HFFc6 (cell line): ENCODE measurements around the gene MLLT3. TPM values are rescaled to one million over a fixed set of nuclear protein-coding genes. Genes with fewer than 3 reads are reported as not detected.

ENCODE experiments used
- DNase-seq: peaks from one replicate; pipeline ENCODE4 v3.0.0-alpha.2; 2018
- H3K27ac Mint-ChIP-seq: 2 replicates; pipeline ENCODE4 v1.8.0; 2020; ENCODE audit warnings: mild to moderate bottlenecking, mixed read lengths
- H3K27me3 Mint-ChIP-seq: 2 replicates; pipeline ENCODE4 v1.8.0; 2021; ENCODE audit warnings: mild to moderate bottlenecking, moderate library complexity, mixed read lengths; ENCODE audit not compliant: insufficient read depth
- H3K36me3 Mint-ChIP-seq: 2 replicates; pipeline ENCODE4 v1.8.0; 2021; ENCODE audit warnings: low read depth, mixed read lengths
- H3K4me1 Mint-ChIP-seq: 2 replicates; pipeline ENCODE4 v1.8.0; 2020; ENCODE audit warnings: low read depth, mixed read lengths
- H3K4me3 Mint-ChIP-seq: 2 replicates; pipeline ENCODE4 v1.8.0; 2020; ENCODE audit warnings: mild to moderate bottlenecking, moderate library complexity, mixed read lengths
- H3K9me3 Mint-ChIP-seq: 2 replicates; pipeline ENCODE4 v1.8.0; 2020; ENCODE audit warnings: mild to moderate bottlenecking, mixed read lengths
- total RNA-seq, 6 experiments: library from RNA; stranded (reverse); fragmentation: NEBNext Ultra II Directional; extraction: Animal tissue kit (Norgen Biotek cat#: 25700); gene quantifications; 2 replicates in 1 of 6; 3 replicates in 5 of 6; pipeline ENCODE4 v1.2.3, GENCODE V29; 2021
- TF ChIP-seq, protein P1 (sequence below): fragments of 200-600 bp; sonication (generic); IDR thresholded peaks from 2 replicates; pipeline ENCODE4 v1.5.0; 2021; ENCODE audit warnings: antibody characterized with exemption, mild to moderate bottlenecking

Gene MLLT3
- total RNA-seq, 6 experiments from 2014 or later, result 23.1 to 27.5 (median 24.7) TPM

- DNase-seq, result no peak
- no peak overlapping the region for H3K27ac Mint-ChIP-seq
- no peaks in the 10 kb centered on the region for H3K27me3 Mint-ChIP-seq
- no peak overlapping the region for H3K4me3 Mint-ChIP-seq
- H3K36me3 Mint-ChIP-seq, result 0 out of 2 replicates have a peak, but pooled peaks cover 4% of the 10 kb centered on the region
- peaks cover 14% of the 10 kb centered on the region for H3K4me1 Mint-ChIP-seq
- H3K9me3 Mint-ChIP-seq, result no peaks in the 10 kb centered on the region
- TF ChIP-seq, protein P1, sequence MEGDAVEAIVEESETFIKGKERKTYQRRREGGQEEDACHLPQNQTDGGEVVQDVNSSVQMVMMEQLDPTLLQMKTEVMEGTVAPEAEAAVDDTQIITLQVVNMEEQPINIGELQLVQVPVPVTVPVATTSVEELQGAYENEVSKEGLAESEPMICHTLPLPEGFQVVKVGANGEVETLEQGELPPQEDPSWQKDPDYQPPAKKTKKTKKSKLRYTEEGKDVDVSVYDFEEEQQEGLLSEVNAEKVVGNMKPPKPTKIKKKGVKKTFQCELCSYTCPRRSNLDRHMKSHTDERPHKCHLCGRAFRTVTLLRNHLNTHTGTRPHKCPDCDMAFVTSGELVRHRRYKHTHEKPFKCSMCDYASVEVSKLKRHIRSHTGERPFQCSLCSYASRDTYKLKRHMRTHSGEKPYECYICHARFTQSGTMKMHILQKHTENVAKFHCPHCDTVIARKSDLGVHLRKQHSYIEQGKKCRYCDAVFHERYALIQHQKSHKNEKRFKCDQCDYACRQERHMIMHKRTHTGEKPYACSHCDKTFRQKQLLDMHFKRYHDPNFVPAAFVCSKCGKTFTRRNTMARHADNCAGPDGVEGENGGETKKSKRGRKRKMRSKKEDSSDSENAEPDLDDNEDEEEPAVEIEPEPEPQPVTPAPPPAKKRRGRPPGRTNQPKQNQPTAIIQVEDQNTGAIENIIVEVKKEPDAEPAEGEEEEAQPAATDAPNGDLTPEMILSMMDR, result no peak
These were observed 122.2 kb downstream of the MLLT3 start for GRCh38 chr9:20500101-20500500.

DNA sequence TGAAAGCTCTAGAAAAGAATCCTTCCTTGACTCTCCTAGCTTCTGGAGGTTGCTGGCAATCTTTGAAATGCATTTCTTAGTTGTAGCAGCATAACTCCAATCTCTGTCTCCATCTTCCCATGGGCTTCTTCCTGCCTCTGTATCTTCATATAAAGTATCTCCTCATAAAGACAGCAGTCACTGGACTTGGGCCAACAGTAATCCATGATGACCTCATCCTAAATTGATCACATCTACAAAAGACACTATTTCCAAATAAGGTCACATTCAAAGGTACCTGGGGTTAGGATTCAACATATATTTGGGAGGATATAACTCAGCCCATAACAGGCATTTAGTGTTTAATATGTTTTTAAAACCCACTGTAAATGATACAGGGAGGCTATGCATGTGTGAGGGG lies 123.3 kb downstream of the MLLT3 start:
- Mint-ChIP-seq H3K4me1 (peaks cover 12% of the 10 kb centered on the region), H3K36me3 (0 out of 2 replicates have a peak, but pooled peaks cover 4% of the 10 kb centered on the region), H3K27me3 (no peaks in the 10 kb centered on the region), H3K27ac (no peak overlapping the region), H3K9me3 (no peaks in the 10 kb centered on the region), H3K4me3 (no peak overlapping the region)
- TF ChIP-seq, protein P1, result no peak
- no peak for DNase-seq

DNA sequence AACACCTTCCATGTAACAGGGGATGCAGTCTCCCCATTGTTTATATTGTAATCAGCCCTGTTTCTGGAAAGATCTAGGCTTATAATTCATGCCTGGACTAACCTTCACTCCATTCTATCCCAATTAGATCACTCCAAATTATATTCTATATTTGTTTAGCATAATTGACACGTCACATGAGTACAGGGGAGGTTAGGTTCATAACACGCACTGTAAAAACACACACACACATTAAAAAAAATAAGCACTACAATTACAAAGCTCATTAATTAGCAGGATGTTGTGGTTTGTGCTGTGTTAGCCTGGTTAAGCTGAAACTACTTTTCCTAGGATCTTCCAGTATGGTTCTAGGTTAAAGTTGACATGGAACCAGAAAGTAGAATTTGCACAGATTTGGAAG lies 126.0 kb downstream of the MLLT3 start:
- Mint-ChIP-seq H3K27me3 (no peaks in the 10 kb centered on the region), H3K4me1 (peaks cover 22% of the 10 kb centered on the region), H3K36me3 (0 out of 2 replicates have a peak, but pooled peaks cover 4% of the 10 kb centered on the region), H3K9me3 (no peaks in the 10 kb centered on the region), H3K4me3 (no peak overlapping the region), H3K27ac (no peak overlapping the region)
- DNase-seq, result no peak
- TF ChIP-seq, protein P1, result no peak

- H3K27ac Mint-ChIP-seq, result no peak overlapping the region
- 0 out of 2 replicates have a peak, but pooled peaks cover 4% of the 10 kb centered on the region for H3K36me3 Mint-ChIP-seq
- H3K4me3 Mint-ChIP-seq, result no peak overlapping the region
- TF ChIP-seq, protein P1, result no peak
- no peaks in the 10 kb centered on the region for H3K27me3 Mint-ChIP-seq
- H3K9me3 Mint-ChIP-seq, result no peaks in the 10 kb centered on the region
- DNase-seq, result no peak
- peaks cover 22% of the 10 kb centered on the region for H3K4me1 Mint-ChIP-seq
These were observed 127.2 kb downstream of the MLLT3 start for GRCh38 chr9:20495098-20495497.

DNA sequence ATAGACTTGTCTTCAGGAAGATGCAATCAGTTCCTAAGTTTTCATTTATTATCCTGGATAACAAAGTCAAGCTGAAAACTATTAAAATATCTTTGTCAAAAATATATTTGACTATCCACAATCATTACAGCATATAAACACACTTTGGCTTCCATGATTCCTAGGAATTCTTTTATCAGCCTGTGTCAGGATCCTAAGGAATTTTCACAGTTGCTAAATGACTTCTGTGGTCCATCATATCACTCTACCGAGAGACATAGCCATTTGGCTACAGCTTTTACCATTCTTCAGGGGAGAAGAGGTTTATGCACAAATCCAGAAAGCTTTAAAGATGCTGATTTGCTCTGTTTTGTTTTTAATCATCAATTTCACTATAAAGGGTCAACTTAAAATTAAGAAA lies 128.3 kb downstream of the MLLT3 start:
- H3K4me1 Mint-ChIP-seq, result peaks cover 19% of the 10 kb centered on the region
- TF ChIP-seq, protein P1, result no peak
- H3K27ac Mint-ChIP-seq, result no peak overlapping the region
- DNase-seq, result no peak
- no peak overlapping the region for H3K4me3 Mint-ChIP-seq
- no peaks in the 10 kb centered on the region for H3K9me3 Mint-ChIP-seq
- 0 out of 2 replicates have a peak, but pooled peaks cover 4% of the 10 kb centered on the region for H3K36me3 Mint-ChIP-seq
- H3K27me3 Mint-ChIP-seq, result no peaks in the 10 kb centered on the region

DNA sequence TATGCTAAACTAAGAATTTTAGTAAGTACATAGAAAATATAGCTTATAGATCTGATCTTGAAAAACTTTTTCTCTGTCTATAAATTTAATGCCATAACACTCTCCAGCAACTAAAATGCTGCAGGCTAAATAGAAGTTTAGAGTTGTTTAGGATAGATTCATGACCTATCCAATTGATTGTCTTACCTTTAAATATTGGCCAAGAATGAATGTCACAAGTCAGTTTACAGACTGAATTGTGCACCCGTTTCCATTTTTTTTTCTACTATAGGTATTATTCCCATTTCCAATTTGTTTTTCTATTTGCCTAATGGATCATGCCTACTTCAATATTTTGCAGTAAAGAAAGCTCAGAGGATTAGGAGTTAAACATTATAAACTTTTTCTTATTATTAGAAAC lies 129.5 kb downstream of the MLLT3 start:
- Mint-ChIP-seq H3K9me3 (no peaks in the 10 kb centered on the region), H3K36me3 (no peaks in the 10 kb centered on the region), H3K4me3 (no peak overlapping the region), H3K4me1 (peaks cover 11% of the 10 kb centered on the region), H3K27ac (no peak overlapping the region), H3K27me3 (no peaks in the 10 kb centered on the region)
- TF ChIP-seq, protein P1, result no peak
- no peak for DNase-seq
